Uterus (tissue), 2 donors: ENCODE measurements around the gene SUDS3.

Experiments used
- POLR2A ChIP-seq, 2 donors: fragments of 450-650 bp; IDR thresholded peaks; one replicate each; pipeline ENCODE4 v1.6.1; 2016; ENCODE audit warnings: antibody characterized with exemption in 2 of 2, mild to moderate bottlenecking in 1 of 2, moderate library complexity in 1 of 2
- TF ChIP-seq, protein P1 (sequence below), 4 experiments: fragments of 200-600 bp in 2 of 4; fragments of 450-650 bp in 2 of 4; sonication (generic) in 2 of 4; IDR thresholded peaks; one replicate each; pipeline ENCODE4 v1.5.1; 2016 to 2019; ENCODE audit warnings: antibody characterized with exemption in 4 of 4, mild to moderate bottlenecking in 2 of 4, moderate library complexity in 1 of 4

DNA sequence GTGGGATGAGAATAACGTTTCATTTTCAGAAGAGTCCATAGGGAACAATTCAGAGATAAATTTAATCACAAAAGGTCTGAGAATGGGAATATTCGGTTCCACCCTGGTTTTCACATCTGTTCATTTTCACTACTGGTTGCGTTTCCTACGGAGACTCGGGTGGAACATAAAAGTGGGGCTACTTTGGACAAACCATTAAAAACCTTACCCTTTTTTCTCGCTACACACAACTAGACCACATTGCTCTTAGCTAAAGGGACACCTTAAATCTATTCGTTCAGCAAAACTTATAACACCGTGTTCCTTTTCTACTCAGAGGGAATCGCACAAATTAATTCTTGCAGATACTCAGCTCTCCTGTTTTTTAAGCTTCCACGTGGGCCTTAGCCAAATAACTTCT, 1.0 kb upstream of the SUDS3 start:
- TF ChIP-seq POLR2A (IDR thresholded peaks at IDR 0.05) = no peak
- TF ChIP-seq, protein P1, sequence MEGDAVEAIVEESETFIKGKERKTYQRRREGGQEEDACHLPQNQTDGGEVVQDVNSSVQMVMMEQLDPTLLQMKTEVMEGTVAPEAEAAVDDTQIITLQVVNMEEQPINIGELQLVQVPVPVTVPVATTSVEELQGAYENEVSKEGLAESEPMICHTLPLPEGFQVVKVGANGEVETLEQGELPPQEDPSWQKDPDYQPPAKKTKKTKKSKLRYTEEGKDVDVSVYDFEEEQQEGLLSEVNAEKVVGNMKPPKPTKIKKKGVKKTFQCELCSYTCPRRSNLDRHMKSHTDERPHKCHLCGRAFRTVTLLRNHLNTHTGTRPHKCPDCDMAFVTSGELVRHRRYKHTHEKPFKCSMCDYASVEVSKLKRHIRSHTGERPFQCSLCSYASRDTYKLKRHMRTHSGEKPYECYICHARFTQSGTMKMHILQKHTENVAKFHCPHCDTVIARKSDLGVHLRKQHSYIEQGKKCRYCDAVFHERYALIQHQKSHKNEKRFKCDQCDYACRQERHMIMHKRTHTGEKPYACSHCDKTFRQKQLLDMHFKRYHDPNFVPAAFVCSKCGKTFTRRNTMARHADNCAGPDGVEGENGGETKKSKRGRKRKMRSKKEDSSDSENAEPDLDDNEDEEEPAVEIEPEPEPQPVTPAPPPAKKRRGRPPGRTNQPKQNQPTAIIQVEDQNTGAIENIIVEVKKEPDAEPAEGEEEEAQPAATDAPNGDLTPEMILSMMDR (IDR thresholded peaks at IDR 0.05) = no peak
